Stimulated activated CD4-positive, alpha-beta T cell treated with anti-CD3 and anti-CD28 coated beads, TNF-alpha, amount 100 ng/mL, for 1 hour (primary cell): ENCODE data around the gene SPTB.
"Not testable (repeated sequence)": the region's sequence is repeated elsewhere in the genome, so short reads cannot be mapped to it uniquely, and the experiment has no call there.

Experiments used
- DNase-seq, 3 donors: peaks; one replicate each; pipeline ENCODE4 v3.0.0-alpha.2; 2020; ENCODE audit warnings: low read depth in 3 of 3, low spot score in 1 of 3

SPTB gene

DNA sequence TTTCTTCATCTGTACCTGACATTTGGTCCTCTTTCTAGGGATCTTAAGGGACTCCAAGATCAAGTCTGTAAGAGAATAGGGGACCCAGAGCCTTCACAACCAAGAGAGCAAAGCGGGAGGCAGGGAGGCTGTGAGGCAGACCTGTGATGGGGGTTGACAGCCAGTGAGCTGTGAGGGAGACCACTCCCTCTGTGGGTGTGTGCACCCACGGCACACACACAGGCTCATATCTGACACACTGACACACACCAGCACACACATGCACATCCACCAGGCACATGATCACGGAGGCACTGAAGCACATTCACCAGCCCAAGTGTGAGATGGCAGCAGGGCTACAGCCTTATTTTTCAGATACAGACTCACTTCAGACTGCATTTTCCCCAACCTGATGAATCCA lies 55.2 kb downstream of the SPTB start:
- DNase-seq = no peak

DNA sequence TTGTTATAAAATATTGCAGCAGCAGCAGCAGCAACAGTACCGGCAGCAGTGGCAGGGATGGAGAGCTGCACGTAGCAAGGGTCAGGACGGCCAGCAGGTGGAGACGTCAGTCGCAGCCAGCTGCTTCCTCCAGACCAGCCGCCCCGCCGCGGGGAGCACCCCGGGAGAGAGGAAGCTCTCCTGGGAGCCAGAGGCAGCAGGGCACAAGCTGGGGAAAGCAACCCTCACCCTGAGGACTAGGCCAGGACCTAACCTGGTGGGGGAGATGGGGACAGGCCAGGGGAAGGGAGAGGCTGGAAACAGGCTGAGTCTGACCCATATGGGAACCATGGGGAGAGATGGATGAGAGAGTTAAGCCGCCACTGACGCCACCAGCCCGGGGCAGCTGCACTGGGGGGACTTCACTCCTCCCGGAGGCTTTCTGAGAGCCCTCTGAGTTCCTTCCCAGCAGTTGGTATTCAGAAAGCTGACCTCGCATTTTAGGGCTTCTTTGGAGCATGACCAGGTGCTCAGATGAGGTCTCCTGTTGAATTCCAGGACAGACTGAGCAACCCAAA lies 56.3 kb downstream of the SPTB start:
- peak; percentile 7 to 44 (median 39) for DNase-seq

DNA sequence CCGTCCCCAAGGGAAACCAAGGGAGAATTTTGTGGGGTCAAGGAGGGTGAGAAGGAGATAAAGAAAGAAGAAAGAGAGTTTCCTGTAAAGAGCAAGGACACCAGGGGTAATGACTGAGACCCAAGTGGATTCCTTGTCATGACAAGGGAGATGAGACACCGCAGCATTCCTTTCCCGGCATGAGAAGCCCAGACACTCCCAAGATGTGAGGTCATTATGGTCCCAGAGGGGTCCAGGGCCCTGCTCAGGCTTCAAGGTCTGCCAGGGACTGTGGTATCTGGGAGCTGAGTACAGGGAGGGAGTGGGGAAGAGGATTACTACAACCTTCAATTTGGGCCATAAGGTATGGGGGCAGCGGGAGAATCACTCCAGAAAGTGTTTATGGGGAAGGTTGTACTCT lies 58.1 kb downstream of the SPTB start:
- DNase-seq = no peak

GRCh38 chr14:64818151-64818550 lies 61.6 kb downstream of the SPTB start:
- no peak for DNase-seq

DNA sequence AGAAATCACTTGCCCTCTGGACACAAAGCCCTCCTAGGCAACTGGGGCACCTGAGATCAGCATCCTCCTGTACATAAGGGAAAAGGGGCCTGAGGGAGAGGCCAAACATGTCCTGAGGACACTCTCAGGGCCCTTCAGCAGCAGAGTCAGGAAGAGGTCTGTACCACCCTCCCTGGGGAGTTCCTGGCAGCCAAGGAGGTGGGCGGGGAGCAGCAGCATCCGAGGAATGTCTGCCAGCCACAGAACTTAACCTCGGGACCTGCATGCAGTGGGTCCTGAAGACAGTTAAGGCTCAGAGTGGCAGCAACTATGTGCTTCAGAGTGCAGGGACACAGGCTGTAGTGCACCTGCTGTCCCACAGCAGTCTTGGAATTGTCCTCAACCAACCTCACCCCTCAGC lies 62.1 kb downstream of the SPTB start:
- DNase-seq = no peak

DNA sequence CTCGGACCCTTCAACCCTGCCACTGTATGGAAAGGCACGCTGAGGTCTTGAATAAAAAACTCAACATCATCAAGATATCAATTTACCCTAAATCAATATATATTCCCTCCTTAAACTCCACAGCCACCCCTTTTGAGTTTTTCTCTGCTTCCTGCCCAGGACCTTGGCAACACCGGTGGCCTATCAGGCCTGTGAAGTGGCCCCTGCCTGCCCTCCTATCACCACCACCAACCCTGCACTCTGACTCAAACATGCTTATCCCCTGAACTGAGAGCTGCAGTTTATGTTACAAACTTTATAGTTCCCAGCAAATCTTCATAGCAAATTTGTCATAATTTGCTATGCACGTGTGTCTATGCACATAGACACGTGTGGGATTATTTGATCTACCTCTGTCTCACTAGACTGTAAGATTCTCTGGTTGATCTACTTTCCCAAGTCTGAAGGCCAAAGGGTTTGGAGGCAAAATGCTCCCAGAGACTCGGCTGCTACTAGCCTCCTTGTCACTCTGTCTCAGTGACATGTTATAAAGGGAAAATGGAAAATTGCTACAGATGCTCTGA lies 63.4 kb downstream of the SPTB start:
- DNase-seq = no peak

DNA sequence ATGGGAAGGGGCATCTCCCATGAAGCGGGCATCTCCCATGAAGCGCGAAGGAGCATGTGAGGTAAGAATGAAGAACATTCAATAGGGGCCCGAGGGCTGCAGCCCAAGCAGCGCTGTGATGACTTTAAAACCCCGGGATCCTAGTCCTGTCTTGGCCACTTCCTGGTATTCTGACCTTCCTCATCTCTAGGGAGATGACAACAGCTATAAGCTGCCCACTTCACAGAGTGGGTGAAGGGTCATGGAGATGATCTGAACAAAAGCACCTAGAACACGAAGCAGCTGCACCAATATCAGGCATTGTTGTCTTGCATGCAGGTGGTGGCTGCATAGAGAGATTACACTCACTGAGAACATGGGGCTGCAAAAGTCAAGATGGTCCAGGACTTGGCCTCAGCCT lies 64.5 kb downstream of the SPTB start:
- no peak for DNase-seq

DNA sequence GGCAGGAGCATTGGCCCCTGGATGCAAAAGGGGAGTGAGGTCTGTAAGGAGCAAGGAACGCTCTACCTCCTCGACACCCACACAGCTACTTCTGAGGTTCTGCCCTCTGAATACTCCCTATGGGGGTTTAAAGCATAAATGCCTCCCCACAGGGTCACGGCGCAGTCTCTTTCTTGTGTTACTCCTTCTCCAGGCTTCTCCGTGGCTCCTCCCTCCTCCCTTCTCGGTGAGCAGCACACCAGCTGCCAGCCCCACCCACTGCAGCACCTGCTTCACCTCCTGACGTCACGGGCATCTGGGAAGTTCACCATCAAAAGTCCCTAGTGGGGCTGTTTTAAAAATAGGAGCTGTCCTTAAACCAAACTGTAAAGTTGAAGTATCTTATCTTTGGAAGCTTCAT lies 67.3 kb downstream of the SPTB start:
- DNase-seq = no peak

- no peak for DNase-seq
These were observed 68.0 kb downstream of the SPTB start for GRCh38 chr14:64811676-64812075.

DNA sequence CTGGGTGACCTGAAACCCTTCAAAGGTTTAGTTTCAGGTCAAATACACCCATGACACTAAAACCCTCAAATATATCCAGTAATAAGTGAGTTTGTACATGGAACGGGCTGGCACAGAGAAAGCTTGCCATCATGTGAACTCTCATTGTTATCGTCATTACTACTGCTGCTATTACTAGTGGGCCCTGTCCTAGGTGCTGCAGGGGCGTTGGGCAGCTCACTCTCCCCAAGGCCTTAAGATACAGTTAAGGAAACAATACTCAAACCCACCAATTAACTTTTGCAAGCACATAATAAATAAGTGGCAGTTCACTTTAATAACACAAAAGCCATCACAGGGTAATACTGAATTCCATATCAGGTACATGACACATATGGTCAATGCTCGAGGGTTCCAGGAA lies 71.3 kb downstream of the SPTB start:
- DNase-seq = no peak

DNA sequence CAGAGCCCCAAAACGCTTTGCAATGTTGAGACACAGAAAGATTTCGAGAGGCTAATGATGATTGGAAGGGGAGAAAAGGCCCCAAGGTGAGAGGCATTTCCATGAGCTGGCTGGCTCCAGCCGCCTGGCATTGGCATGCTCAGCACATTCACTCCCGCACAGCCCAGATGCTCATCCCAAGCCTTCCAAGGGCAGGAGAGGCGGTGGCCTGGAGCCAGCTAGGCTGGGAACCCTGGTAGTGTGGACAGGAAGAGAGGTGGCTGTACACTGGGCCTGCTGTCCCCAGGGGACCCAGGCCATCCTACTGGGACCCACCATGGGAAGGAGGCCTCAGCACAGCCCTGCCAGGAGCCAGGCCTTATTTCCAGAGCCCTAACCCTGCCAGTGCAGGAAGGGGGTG lies 72.2 kb downstream of the SPTB start:
- no peak for DNase-seq

DNA sequence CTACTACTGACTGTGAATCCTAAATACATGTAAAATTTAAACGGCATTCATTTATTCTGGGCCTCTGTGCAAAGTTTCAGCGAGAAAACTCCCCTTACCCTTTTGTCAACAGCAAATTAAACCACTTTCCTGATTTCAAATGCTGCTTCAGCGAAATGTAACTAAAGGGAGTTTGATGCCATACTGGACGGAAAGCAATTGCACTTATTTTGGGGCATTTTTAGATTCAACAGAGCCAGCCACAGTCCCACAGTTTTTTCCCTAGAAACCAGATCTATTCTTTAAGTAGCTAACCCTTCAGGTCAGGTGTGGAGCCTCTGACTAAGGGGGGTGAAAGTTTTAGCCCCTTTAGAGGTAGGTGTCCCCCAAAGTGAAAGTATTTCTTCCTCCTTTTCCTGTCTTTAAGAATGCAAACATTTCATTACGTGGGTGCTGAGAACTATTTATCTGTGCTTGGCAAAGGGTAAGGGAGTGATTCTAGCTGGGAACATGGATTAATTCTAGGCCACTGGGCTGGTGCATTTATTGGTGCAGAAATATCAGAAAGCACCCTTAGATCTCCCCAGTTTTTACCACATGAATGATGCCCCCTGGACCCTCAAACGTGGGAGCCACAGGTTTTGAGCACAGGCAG lies 72.7 kb downstream of the SPTB start:
- no peak for DNase-seq

DNA sequence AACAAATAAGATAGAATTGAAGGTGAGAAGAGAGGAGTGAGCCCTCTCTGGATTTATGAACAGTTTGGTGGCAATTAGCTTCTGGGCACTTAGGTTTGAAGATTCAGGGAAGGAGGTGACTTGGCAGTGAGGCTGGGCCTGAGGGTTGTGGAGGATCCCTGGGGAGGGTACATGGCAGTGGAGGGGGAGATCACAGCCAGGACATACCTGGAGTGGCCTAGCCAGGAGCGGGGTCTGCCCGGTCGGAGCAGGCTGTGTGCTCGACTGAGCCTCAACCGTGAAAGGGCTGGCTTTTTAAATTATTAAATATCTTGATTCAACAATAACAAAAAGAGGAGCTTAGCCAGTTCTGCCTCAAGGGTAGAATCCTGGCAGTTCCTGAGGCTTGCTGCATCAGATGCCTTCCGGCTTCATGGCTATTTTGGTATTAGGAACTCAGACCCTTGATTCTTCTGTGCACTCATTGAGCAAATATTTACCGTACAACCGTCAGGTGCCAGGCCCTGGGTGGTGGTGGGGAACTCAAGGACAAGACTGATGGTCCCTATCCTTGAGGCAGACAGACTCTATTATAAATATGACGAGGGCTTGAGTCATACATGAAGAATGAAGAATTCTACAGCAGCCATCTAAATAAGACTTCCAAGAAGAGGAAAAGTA lies 73.4 kb downstream of the SPTB start:
- DNase-seq = no peak

GRCh38 chr14:64805646-64806045 lies 74.1 kb downstream of the SPTB start:
- DNase-seq = not testable (repeated sequence)

DNA sequence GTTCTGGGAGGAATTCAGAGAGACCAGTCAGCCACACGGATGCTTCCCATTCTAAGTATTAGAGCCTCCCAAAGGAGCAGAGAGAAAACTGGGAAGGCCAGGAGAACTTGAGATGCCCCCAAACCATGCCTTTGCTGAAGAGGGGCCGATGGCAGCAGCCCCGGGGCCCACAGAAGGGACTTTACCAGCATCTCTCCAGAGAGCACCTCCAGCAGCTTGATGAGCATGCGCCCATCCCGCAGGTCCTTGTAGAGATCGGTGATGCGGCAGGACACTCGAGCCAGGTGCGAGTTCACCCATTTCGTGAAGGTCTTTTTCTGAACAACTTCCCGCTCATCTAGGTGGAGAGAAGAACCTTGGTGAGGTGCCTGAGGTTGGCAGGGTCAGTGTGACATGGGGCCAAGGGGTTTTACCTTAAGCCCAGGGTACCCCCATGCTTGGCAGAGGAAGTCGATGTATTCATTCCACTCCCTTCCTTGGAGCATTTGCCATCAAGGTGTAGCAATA lies 74.9 kb downstream of the SPTB start:
- DNase-seq = no peak

- DNase-seq = no peak
These were observed 77.9 kb downstream of the SPTB start for GRCh38 chr14:64801800-64802199.

GRCh38 chr14:64801046-64801445 lies 78.7 kb downstream of the SPTB start:
- DNase-seq = no peak

DNA sequence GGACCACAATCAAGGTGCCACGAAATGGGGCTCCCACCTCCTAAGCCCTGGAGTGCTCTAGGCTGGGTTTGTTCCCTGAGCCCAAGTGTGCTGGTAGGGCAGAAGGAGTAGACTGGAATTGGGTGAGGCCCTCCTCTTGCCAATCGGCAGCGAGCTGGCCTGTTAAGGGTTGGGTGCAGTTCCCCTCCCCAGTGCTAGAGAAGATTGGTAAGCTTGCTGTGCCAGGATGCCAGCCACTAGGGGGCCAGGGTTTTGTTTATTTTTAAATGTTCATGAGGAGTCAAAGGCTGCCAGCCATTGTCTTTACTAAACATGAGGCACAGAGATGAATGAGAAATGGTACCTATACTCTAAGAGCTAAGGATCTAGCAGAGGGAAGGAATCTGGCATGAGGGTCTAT lies 79.7 kb downstream of the SPTB start:
- no peak for DNase-seq

DNA sequence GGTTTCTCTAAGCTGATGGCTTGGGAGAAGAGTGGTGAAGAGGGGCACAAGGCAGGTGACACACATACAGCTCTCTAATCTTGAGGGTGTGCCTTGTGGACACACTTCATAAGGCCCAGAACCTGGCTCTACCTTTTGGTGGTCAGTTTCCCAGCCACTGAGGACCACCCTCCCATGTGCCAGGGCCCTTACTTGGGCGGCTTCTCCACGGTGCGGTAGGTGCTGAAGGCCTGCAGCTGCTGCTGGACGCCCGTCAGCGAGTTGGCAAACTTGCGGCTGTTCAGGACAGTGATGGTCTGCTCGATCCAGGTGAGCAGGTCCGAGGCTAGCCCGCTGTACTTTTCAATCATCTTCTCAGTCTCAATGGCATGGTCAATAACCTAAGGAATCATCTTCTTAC lies 80.2 kb downstream of the SPTB start:
- no peak for DNase-seq

DNA sequence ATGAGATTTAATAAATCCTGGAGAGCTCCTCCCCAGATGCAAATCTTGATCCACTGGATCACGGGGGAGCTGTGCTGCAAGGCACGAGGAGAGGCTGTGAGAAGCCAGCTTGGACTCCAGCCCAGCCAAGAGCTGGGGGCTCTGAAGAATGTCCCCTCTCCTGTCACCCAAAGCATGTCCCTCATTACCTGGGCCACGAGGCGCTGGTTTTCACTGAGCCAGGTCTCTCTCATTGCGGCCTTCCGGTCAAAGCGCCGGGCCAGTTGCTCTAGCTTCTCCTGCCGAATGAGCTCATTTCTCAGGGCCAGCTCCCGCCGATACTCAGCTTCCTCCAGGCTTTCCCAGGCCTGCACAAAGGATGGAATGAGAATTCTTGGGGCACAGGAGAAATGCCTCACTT lies 83.3 kb downstream of the SPTB start:
- DNase-seq = no peak

GRCh38 chr14:64795921-64796320 lies 83.8 kb downstream of the SPTB start:
- DNase-seq = no peak

DNA sequence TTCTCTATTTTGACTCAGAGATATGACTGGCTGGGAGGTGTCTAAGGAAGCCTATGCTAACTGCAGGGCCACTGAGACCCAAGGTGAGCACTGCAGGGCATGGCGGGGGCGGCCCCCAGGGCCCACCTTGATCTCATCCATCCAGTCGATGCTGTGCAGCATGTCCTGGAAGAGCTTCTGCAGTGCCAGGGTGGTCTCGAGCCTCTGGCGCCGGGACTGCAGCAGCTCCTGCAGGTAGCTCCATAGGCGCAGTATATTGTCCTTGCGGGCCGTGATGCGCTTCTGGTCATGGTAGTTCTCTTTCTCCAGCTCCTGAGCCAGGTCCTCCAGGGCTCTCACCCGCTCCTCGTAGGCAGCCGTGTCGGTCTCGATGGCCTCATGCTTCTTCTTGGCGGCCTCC lies 84.5 kb downstream of the SPTB start:
- DNase-seq = no peak
